HG02759 (cell line): ENCODE measurements around the gene DNMT3B.
A peak's percentile ranks its signal among the peaks of the same experiment; 100 is the strongest.
"Not testable (repeated sequence)": the region's sequence is repeated elsewhere in the genome, so short reads cannot be mapped to it uniquely, and the experiment has no call there.

Experiments used
- ATAC-seq: cut with Tn5 transposase; IDR thresholded peaks from one replicate; pipeline ENCODE4 v1.9.1; 2021; ENCODE audit warnings: mild to moderate bottlenecking, moderate library complexity; ENCODE audit not compliant: unreplicated experiment

Gene DNMT3B

DNA sequence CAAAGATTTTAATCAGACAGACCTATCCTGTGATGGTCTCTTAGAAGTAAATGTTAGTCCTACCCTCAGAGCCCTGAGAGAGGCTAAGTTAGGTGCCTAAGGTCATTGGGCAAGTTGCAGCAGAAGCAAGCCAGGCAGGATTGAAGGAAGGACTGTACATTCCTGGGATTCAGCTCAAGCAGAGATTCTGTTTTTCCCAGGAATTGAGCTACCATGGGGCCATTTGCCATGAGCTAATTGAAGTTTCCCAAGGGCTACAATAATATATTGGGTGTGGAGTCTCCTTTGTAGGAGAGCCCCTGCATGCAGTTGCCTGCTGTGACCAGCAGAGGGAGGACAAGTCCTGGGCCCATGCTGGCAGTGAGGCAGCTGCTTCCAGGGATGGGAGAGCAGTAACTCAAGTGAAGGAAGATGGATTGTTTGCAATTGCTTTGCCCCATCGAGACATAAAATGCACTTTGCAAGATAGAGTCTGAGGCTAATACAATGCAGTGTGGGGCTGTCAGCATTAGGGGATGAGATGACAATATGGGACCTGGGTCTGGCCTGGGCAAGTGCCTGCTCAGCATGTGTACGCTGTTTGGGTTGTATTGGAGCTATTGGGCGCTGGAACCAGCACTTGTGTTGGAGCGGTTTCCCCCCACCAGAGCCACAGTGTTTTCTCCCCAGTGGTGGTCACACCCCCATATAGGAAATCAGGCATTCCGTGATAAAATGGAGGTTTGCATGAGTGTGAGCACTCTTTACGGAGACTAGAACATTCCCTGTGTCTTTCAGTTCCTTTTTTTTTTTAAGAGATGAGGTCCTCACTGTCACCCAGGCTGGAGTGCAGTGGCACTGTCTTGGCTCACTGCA is 27.9 kb downstream of the DNMT3B start:
- peak; percentile 61 for ATAC-seq

DNA sequence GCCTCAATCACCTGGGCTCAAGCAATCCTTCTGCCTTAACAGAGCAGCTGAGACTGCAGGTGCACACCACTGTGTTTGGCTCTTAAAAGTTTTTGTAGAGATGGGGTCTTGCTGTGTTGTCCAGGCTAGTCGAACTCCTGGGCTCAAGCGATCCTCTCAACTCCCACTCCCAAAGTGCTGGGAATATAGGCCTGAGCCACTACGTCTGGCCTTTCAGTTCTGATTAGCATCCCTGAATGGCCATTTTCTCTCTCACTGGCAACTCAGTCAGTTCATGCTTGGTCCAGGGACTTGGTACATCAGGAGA is 28.5 kb downstream of the DNMT3B start:
- ATAC-seq: no peak

DNA sequence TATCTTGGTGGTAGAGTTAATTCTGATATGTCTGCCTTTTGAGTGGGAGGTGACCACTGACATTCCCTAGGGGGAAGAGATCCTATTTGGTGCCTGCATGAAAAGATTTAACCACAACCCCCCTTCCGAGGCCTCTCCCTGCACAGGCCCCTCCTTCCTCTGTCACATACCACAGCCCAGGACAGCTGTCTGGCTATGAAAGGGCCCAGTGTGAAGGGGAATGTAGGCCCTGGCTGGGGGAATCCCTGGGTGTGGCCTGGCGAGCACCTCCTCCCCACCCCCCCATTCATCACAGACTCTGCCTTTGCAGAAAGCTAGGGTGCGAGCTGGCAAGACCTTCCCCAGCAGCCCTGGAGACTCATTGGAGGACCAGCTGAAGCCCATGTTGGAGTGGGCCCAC is 30.1 kb downstream of the DNMT3B start:
- ATAC-seq: peak; percentile 91

DNA sequence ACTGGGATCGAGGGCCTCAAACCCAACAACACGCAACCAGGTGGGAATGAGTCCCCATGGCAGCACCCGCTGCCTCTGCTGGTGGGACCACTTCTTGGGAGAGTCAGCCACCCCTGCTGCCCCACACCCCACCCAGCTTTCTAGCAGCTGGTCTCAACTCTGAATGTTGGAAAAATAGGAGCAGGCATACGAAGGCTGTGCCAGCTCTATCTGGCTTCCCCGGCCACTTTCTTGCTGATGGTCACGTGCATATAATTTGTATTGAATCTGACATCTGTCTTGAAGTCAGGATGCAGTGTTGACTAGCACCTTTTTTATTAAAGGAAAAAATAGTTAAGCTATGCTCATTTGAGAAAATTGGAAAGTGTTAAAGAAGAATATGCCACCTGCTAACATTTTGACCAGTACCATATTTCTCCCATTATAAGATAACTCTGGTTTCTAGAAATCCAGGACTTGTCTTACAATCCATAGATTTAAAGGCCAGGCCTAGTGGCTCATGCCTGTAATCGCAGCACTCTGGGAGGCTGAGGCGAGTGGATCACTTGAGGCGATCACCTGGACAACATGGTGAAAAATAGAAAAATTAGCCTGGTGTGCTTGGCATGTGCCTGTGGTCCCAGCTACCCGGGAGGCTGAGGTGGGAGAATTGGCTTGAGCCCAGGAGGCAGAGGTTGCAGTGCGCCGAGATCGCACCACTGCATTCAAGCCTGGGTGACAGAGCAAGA is 30.7 kb downstream of the DNMT3B start:
- ATAC-seq: no peak

DNA sequence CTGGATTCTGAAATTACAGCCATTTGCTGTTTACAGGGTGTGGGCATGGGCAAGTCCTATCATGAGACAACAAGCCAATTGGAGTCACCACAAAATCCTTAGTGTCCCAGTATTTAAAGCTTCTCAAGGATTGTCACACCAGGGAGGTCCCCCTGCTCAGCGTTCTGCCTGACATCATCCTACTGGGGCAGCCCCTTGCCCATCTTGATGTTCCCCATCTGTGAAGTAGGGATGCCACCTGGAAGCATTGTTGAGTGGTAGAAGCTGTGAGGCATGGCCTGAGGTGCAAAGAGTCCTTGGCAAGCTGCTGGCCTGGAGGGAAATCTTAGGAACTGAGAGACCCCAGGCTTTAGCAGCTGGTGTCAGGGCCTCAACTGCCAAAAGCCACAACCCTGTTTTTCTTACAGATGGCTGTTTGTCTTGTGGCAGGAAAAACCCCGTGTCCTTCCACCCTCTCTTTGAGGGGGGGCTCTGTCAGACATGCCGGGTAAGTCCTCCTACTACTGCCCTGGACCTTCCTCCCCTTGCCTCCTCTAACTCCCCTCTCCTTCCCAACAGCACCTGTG is 34.3 kb downstream of the DNMT3B start:
- no peak for ATAC-seq

DNA sequence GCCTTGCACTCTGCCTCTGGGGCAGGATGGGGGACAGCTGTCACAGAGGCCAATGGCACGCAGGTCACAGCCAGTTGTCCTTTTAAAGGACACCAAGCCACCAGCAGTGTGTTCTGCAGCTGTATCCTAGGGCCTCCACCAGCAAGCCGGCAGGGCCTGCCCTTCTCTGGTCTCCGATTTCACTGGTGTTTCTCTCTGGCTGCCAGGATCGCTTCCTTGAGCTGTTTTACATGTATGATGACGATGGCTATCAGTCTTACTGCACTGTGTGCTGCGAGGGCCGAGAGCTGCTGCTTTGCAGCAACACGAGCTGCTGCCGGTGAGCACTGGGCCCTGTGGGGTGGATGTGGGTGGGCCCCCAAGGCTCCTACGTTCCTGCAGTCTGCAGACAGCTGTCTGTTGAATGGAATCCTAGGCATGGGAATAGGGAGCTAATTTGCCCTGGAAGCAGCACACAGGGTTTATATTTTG is 34.8 kb downstream of the DNMT3B start:
- no peak for ATAC-seq

DNA sequence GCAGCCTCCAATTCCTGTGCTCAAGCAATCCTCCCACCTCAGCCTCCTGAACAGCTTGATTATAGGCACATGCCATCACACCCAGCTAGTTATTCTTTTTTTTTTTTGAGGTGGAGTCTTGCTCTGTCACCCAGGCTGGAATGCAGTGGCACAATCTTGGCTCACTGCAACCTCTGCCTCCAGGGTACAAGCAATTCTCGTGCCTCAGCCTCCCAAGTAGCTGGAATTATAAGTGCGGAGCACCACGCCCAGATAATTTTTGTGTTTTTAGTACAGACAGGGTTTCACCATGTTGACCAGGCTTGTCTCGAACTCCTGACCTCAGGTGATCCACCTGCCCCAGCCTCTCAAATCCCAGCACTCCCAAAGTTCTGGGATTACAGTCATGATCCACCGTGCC is 35.4 kb downstream of the DNMT3B start:
- not testable (repeated sequence) for ATAC-seq

DNA sequence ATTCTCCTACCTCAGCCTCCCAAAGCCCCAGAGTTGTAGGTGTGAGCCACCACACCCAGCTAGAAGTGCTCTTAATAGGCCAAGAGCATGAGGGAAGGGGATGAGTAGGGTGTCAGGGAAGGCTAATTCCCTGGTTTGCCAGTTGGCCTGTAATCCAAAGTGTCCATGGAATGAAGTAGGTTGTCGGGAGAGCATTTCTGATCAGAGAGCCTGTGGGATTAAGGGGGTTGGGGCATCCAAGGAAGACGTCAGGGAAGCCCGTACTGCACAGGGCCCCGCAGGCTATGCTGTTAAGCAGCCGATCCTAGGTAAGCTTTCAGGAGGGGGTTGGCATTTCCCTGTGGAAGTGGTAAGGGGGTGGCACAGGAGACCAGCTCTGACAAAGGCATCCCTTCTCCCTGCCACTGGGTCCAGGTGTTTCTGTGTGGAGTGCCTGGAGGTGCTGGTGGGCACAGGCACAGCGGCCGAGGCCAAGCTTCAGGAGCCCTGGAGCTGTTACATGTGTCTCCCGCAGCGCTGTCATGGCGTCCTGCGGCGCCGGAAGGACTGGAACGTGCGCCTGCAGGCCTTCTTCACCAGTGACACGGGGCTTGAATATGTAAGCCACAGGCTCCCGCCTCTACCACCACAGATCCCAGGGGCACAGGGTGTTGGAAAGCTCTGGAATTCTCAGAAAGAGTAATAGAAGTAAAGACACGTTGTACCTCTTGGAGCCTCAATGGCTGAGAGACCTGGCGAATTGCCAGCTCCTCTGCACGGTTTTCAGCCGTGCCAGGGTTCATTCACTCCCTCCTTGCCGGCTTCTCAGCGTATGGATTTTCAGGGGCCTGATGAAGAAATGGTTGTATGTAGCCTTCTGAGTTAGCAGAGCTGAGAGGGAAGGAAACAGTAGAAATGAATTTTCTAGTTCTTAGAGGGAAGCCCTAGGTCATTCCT is 36.1 kb downstream of the DNMT3B start:
- no peak for ATAC-seq

DNA sequence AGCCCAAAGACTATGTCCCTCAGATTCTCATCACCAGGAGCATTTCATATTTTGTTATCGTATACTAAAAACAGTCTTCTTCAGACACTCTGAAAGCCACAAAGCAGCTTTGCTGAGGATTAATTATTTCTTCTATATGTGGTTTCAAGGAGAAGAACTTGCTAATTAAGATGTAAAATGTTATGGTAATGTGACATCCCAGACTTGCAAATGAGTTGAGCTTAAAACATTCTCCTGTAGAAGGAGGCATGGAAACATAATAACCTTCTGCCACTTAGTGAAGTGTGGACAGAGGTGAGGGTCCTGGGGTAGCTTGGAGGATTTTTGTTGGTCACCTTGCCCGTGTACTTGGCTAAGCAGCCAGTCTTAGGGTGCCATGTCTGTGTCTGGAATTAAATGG is 40.9 kb downstream of the DNMT3B start:
- ATAC-seq: no peak

DNA sequence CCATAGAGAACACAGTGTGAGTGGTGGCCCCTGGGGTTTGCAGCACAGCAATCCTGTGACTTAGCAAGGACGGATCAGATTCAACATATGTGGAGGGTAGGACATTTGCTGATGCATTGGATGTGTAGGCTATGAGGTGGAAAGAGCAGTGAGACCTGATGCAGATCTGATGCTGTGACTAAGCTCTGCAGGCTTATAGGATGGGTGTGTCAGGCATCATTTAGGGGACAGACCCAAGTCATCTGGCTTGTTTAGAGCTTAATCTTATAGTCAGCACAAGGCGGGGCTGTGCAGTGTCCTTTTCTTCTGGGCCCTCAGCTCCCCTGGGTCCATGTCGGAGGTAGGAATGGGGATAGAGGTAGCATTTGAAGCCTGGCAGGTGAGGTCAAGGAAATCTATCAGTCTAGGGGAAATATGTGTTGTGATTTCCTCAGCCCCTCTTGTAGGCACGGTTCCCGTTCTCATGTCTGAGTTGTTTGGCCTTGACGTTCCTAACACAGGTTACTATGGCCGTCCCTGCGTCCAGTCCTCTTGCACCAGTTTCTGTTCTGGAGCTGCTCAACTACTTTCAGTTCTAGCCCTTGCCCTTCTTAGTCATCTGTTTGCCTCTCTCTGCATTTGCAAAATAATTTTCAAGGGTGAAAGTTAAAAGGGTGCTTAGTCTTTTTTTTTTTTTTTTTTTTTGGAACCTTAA is 42.0 kb downstream of the DNMT3B start:
- ATAC-seq: no peak

DNA sequence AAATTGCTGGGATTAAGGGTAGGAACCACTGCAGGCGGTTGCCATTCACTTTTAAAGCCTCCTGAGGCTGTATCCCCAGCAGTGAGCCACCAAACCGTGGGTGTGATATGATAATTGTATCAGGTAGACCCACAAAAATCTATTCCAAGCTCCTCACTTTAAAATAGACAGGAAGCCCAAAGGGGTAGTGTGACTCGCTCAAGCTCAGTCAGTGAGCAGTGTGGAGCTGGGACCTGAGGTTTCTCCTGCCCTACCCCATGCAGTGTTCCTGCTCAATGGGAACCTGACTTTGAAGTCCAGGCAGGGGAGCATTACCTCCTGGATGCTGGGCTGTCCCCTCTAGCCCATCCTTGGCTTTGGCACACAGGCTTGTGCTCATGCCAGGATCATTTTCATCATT is 42.6 kb downstream of the DNMT3B start:
- no peak for ATAC-seq

DNA sequence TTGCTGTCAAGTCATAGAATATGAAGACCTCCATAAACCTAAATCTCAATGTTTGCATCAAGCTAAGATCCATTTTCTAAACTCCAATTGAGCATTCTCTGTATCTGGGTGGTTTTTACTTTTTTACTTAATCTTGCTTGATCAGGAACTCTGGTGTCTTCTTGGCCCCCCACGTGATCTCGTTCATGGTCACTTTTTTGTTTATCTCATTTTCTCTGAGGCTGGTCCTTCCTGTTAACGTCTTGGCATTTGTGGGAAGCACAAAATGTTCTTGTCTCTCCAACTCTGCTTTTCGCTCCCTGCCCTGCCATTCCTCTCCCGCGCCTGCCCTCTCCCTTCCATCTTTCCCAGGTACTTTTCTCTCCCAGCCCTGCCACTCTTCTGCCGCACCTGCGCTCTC is 43.5 kb downstream of the DNMT3B start:
- no peak for ATAC-seq

DNA sequence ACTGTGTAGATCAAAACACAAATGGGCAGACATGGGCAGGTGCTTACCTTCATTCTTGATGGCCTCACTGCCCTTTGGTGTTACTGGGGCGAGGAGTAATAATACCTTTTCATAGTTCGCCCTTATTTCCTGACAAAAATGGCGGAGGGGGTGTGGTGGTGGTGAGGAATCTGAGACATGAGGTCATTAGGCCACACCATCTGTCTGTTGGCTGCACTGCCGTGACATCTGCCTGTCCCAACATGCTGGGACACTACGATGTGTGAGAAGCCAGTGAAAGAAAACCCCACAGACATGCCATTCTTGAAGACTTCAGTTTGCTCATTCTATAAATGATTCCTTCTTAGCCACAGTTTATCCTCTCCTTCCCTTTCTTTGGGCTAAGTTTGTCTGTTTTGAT is 44.2 kb downstream of the DNMT3B start:
- no peak for ATAC-seq

DNA sequence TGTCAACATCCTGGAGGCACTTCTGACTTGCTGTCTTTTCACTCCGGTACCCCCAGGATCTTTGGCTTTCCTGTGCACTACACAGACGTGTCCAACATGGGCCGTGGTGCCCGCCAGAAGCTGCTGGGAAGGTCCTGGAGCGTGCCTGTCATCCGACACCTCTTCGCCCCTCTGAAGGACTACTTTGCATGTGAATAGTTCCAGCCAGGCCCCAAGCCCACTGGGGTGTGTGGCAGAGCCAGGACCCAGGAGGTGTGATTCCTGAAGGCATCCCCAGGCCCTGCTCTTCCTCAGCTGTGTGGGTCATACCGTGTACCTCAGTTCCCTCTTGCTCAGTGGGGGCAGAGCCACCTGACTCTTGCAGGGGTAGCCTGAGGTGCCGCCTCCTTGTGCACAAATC is 45.5 kb downstream of the DNMT3B start:
- no peak for ATAC-seq

DNA sequence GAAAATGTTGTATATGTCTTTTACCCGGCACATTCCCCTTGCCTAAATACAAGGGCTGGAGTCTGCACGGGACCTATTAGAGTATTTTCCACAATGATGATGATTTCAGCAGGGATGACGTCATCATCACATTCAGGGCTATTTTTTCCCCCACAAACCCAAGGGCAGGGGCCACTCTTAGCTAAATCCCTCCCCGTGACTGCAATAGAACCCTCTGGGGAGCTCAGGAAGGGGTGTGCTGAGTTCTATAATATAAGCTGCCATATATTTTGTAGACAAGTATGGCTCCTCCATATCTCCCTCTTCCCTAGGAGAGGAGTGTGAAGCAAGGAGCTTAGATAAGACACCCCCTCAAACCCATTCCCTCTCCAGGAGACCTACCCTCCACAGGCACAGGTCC is 46.3 kb downstream of the DNMT3B start:
- ATAC-seq: no peak

DNA sequence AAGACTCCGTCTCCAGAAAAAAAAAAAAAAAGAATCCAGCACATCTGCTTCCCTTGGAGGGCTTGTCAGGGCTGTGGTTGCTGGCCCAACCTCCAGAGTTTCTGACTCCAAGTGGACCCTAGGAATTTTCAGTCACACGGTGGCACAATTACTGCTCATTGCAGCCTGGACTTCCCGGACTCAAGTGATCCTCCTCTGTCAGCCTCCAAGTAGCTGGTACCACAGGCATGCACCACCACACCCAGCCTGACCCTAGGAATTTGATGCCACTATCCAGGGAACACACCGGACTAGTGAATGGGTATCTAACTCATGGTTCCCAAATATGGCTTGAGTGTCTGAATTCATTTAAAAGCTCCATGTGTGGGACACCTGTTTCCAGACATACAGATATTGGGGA is 47.7 kb downstream of the DNMT3B start:
- no peak for ATAC-seq

DNA sequence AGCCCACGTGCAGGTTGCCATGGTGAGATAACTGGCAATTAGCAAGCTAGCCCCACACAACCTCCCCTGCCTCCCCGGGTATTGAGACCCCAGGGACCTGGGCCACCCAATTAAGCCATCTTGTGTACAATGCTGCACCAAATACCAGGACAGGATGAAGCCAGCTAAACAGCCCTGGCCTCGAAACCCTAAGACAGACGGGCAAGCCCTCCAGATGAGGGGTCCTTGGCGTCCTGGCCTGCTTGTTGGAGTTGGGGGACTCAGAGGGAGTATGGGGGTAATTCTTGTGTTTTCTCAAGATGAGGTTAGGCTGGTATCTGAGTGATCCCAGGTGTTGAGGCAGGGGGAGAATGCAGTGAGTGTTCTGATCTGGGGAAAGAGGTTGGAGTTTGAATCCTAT is 48.8 kb downstream of the DNMT3B start:
- ATAC-seq: no peak

DNA sequence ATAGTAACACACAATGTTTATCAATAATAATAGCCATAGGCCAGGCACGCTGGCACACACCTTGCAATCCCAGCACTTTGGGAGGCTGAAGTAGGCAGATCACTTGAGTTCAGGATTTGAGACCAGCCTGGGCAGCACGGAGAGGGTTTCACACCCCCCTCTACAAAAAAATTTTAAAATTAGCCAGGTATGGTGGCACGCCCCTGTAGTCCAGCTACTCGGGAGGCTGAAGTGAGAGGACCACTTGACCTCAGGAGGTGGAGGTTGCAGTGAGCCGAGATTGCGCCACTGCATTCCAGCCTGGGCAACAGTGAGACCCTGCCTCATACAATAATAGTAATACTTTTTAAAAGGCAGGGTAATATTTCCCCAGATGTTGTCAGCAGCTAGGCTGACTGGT is 49.7 kb downstream of the DNMT3B start:
- ATAC-seq: no peak

DNA sequence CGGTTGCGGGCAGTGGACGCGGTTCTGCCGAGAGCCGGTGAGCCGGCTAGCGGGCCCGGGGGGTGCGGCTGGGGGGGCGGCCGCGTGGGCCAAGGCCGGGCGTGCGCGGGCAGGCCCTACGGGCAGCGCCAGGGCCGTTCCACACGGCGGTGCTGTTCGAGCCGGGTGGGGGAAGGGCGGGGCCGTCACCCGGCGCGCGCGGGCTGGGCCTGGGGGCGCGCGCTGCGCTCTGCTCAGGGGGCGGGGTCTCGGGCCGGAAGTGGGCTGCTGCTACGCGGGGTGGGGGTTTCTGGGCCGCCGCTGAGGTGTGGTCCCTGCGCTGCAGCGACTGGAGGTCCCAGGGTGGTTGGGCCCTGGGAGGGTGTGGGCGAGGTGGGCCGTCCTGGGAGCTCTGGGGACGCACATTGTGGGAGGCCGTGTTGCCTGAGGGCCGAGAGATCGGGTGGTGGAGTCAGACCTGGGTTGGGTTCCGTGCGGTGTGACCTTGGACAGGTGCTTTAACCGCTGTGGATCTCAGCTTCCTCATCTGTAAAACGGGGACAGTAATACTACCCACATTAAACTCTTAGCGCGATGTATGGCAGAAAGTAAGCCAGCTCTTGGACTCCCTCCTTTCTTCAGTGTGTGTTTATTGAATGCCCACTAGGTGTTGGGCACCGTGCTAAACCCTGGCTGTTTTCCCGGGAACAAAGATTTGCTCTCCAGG is 58.0 kb downstream of the DNMT3B start:
- peak; percentile 72 for ATAC-seq
